Measurements from ENCODE around the gene CMPK2. TPM values are rescaled to one million over a fixed set of nuclear protein-coding genes. Genes with fewer than 3 reads are reported as not detected.

CMPK2 gene
- total RNA-seq, 2 donors from 2014 or later: 4.6 to 12.0 TPM

- intact Hi-C loops (cut with DNase I, micrococcal nuclease): no loop called here
- DNase-seq: no peak
These were observed 43.3 kb downstream of the CMPK2 start for GRCh38 chr2:6822406-6822805.

GRCh38 chr2:6820903-6821584 is 44.7 kb downstream of the CMPK2 start:
- no peak for ATAC-seq

More at GRCh38 chr2:6822406-6822805, 43.3 kb downstream of the CMPK2 start:
- no peak for ATAC-seq

GRCh38 chr2:6820236-6820635 is 45.5 kb downstream of the CMPK2 start:
- DNase-seq: no peak
- intact Hi-C loops (cut with DNase I, micrococcal nuclease): no loop called here
- ATAC-seq: no peak

More at GRCh38 chr2:6820903-6821584, 44.7 kb downstream of the CMPK2 start:
- no peak for DNase-seq
- intact Hi-C loops (cut with DNase I, micrococcal nuclease): no loop called here

GRCh38 chr2:6819668-6820067 is 46.0 kb downstream of the CMPK2 start:
- ATAC-seq (no peak), DNase-seq (no peak)
- intact Hi-C loops (cut with DNase I, micrococcal nuclease): no loop called here

GRCh38 chr2:6818012-6818411 is 47.7 kb downstream of the CMPK2 start:
- intact Hi-C loops (cut with DNase I, micrococcal nuclease): no loop called here
- no peak for ATAC-seq

GRCh38 chr2:6814869-6815268 is 50.8 kb downstream of the CMPK2 start:
- ATAC-seq (no peak), DNase-seq (no peak)
- intact Hi-C loops (cut with DNase I, micrococcal nuclease): no loop called here

More at GRCh38 chr2:6818012-6818411, 47.7 kb downstream of the CMPK2 start:
- DNase-seq: no peak

GRCh38 chr2:6814312-6814711 is 51.4 kb downstream of the CMPK2 start:
- intact Hi-C loops (cut with DNase I, micrococcal nuclease): no loop called here
- ATAC-seq: no peak
- DNase-seq: no peak

GRCh38 chr2:6813573-6813972 is 52.1 kb downstream of the CMPK2 start:
- intact Hi-C loops (cut with DNase I, micrococcal nuclease): no loop called here
- ATAC-seq (no peak), DNase-seq (no peak)

- DNase-seq: no peak
- ATAC-seq: no peak
- intact Hi-C loops (cut with DNase I, micrococcal nuclease): no loop called here
These were observed 52.7 kb downstream of the CMPK2 start for GRCh38 chr2:6812857-6813530.

GRCh38 chr2:6810961-6811360 is 54.7 kb downstream of the CMPK2 start:
- no peak for ATAC-seq

GRCh38 chr2:6808426-6808825 is 57.3 kb downstream of the CMPK2 start:
- DNase-seq (no peak), ATAC-seq (no peak)
- intact Hi-C loops (cut with DNase I, micrococcal nuclease): no loop called here

More at GRCh38 chr2:6810961-6811360, 54.7 kb downstream of the CMPK2 start:
- intact Hi-C loops (cut with DNase I, micrococcal nuclease): no loop called here
- DNase-seq: no peak

GRCh38 chr2:6806604-6807003 is 59.1 kb downstream of the CMPK2 start:
- intact Hi-C loops (cut with DNase I, micrococcal nuclease): no loop called here
- no peak for DNase-seq
- no peak for ATAC-seq

- ATAC-seq (no peak), DNase-seq (no peak)
- intact Hi-C loops (cut with DNase I, micrococcal nuclease): no loop called here
These were observed 65.2 kb downstream of the CMPK2 start for GRCh38 chr2:6800553-6800952.

Other genes starting within 250 kb of the CMPK2 start
- gene RSAD2, start 11.9 kb upstream of the CMPK2 start, total RNA-seq: 10 to 100 TPM in 1 of 2 donors, 1 to 10 TPM in 1; 7.8 to 10.9 TPM
- gene RNF144A, start 51.5 kb upstream of the CMPK2 start, total RNA-seq: 10 to 100 TPM; 20.7 to 21.2 TPM